ENCODE measurements around the gene WIPI1. TPM values are rescaled to one million over a fixed set of nuclear protein-coding genes. Genes with fewer than 3 reads are reported as not detected.

The WIPI1 gene, protein sequence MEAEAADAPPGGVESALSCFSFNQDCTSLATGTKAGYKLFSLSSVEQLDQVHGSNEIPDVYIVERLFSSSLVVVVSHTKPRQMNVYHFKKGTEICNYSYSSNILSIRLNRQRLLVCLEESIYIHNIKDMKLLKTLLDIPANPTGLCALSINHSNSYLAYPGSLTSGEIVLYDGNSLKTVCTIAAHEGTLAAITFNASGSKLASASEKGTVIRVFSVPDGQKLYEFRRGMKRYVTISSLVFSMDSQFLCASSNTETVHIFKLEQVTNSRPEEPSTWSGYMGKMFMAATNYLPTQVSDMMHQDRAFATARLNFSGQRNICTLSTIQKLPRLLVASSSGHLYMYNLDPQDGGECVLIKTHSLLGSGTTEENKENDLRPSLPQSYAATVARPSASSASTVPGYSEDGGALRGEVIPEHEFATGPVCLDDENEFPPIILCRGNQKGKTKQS
- 58.4 and 70.8 TPM in 2 replicates for total RNA-seq

DNA sequence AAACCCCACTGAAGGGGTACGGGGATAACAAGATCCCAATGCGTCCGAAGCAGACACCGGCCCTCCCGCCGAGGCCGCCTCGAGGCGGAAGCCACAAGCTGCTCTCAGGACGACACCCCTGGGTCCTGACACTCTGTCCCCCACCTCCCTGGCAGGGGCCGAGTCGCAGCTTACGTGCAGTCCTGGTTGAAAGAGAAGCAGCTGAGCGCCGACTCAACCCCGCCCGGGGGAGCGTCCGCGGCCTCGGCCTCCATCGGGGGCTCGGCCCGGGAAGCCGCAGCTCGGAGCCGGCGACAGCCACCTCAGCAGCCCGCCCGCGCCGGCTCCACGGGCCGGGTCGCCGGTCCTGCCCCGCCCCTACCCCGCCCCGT is at the start of gene WIPI1:
Gene WIPI1, minus strand, starts transcription at position 329 of the 371 bp plus-strand sequence. Its CDS starts 75 bp downstream, at position 254.

Other genes starting within 250 kb of the WIPI1 start
- gene AMZ2, start 209.5 kb downstream of the WIPI1 start, total RNA-seq, result 56.5 and 71.7 TPM in 2 replicates
- 0.91 and 0.97 TPM in 2 replicates for gene SLC16A6, start 166.4 kb downstream of the WIPI1 start, total RNA-seq
- 2.3 and 3.3 TPM in 2 replicates for gene ARSG, start 166.0 kb downstream of the WIPI1 start, total RNA-seq
- gene PRKAR1A, start 54.9 kb upstream of the WIPI1 start, total RNA-seq, result 230 and 298 TPM in 2 replicates
- 0.30 TPM in 1 of 2 replicates, not detected in the other for gene FAM20A, start 143.9 kb upstream of the WIPI1 start, total RNA-seq